IMR-90 (cell line): ENCODE data around the gene SGO2. TPM values are rescaled to one million over a fixed set of nuclear protein-coding genes. Genes with fewer than 3 reads are reported as not detected.

Experiments
- ATAC-seq: fragments of 200-7000 bp; cut with Tn5 transposase; 2 replicates; pipeline ENCODE4 v1.9.1; 2020; ENCODE audit warnings: low read depth, mild to moderate bottlenecking, moderate library complexity
- BruUV-seq: library from RNA; stranded (reverse); fragments of 400-500 nt; replicated peaks from 2 replicates; lab custom pipeline; 2021; lab: Mats Ljungman, UMichigan
- CTCF ChIA-PET: fragments of 300-600 bp; formaldehyde crosslinking; extraction: SDS; loops from one replicate; lab custom pipeline; 2021; ENCODE audit warnings: antibody characterized with exemption; lab: Yijun Ruan, JAX
- POLR2A ChIA-PET: fragments of 300-600 bp; sonication (Branson Sonifier 250); formaldehyde crosslinking; loops from one replicate; lab custom pipeline; 2022; ENCODE audit warnings: antibody characterized with exemption; ENCODE audit not compliant: unreplicated experiment; lab: Charles Lee
- DNase-seq: peaks from one replicate; pipeline ENCODE4 v3.0.0; 2013
- H2AFZ ChIP-seq: replicated peaks from 2 replicates; pipeline ENCODE3; 2013; ENCODE audit warnings: low read length, mild to moderate bottlenecking; ENCODE audit not compliant: poor library complexity
- H2AK5ac ChIP-seq: 2 replicates; pipeline ENCODE4 v1.6.1; 2013; ENCODE audit warnings: low read depth, low read length, inconsistent platforms
- H2AK9ac ChIP-seq: replicated peaks from 2 replicates; pipeline ENCODE3; 2013; ENCODE audit warnings: mild to moderate bottlenecking, low read depth, low read length, moderate library complexity; ENCODE audit not compliant: poor library complexity
- H2BK120ac ChIP-seq: 2 replicates; pipeline ENCODE4 v1.6.1; 2013; ENCODE audit warnings: low read depth, low read length, inconsistent platforms
- H2BK15ac ChIP-seq: 3 replicates; pipeline ENCODE4 v1.6.1; 2013; ENCODE audit warnings: low read depth, low read length, inconsistent platforms
- H2BK20ac ChIP-seq: 2 replicates; pipeline ENCODE4 v1.6.1; 2013; ENCODE audit warnings: low read depth, mild to moderate bottlenecking, inconsistent platforms, low read length, moderate library complexity
- H2BK5ac ChIP-seq: 2 replicates; pipeline ENCODE4 v1.6.1; 2013; ENCODE audit warnings: mild to moderate bottlenecking, low read depth, low read length, inconsistent platforms; ENCODE audit not compliant: poor library complexity, severe bottlenecking
- H3K14ac ChIP-seq: replicated peaks from 2 replicates; pipeline ENCODE4 v1.6.1; 2013; ENCODE audit warnings: low read depth, low read length, inconsistent platforms
- H3K18ac ChIP-seq: 2 replicates; pipeline ENCODE4 v1.6.1; 2013; ENCODE audit warnings: low read depth, low read length, control low read depth
- H3K23ac ChIP-seq: 2 replicates; pipeline ENCODE4 v1.6.1; 2013; ENCODE audit warnings: low read depth, low read length, inconsistent platforms
- H3K27ac ChIP-seq: 2 replicates; pipeline ENCODE4 v1.5.1; 2013; ENCODE audit warnings: mild to moderate bottlenecking, control low read depth, low read length; ENCODE audit not compliant: insufficient read depth
- H3K27me3 ChIP-seq: 2 replicates; pipeline ENCODE4 v1.6.1; 2013; ENCODE audit warnings: low read length; ENCODE audit not compliant: control insufficient read depth, insufficient read depth
- H3K36me3 ChIP-seq: 2 replicates; pipeline ENCODE4 v1.6.1; 2013; ENCODE audit warnings: low read length, mixed read lengths; ENCODE audit not compliant: control insufficient read depth, insufficient read depth
- H3K4ac ChIP-seq: 2 replicates; pipeline ENCODE4 v1.6.1; 2013; ENCODE audit warnings: low read depth, low read length, inconsistent platforms
- H3K4me1 ChIP-seq: 2 replicates; pipeline ENCODE4 v1.6.1; 2013; ENCODE audit warnings: low read length, mixed read lengths; ENCODE audit not compliant: control insufficient read depth, insufficient read depth
- H3K4me2 ChIP-seq: 2 replicates; pipeline ENCODE4 v1.6.1; 2013; ENCODE audit warnings: low read depth, mild to moderate bottlenecking, control low read depth, low read length, moderate library complexity
- H3K4me3 ChIP-seq: 2 replicates; pipeline ENCODE4 v1.5.1; 2013; ENCODE audit warnings: low read depth, mild to moderate bottlenecking, control low read depth, low read length, moderate library complexity; ENCODE audit not compliant: insufficient read depth
- H3K56ac ChIP-seq: 2 replicates; pipeline ENCODE4 v1.6.1; 2013; ENCODE audit warnings: low read length, inconsistent platforms; ENCODE audit not compliant: insufficient read depth; ENCODE audit errors: extremely low read depth
- H3K79me1 ChIP-seq, 2 experiments: 2 replicates each; pipeline ENCODE4 v1.6.1; 2013; ENCODE audit warnings: low read length in 2 of 2, inconsistent platforms in 1 of 2, low read depth in 1 of 2
- H3K9ac ChIP-seq: 2 replicates; pipeline ENCODE4 v1.6.1; 2013; ENCODE audit warnings: low read depth, low read length, control low read depth
- H3K9me1 ChIP-seq: 2 replicates; pipeline ENCODE4 v1.6.1; 2013; ENCODE audit warnings: low read length, inconsistent platforms; ENCODE audit not compliant: insufficient read depth
- H3K9me3 ChIP-seq: 2 replicates; pipeline ENCODE4 v1.6.1; 2013; ENCODE audit warnings: low read length; ENCODE audit not compliant: control insufficient read depth, insufficient read depth
- H4K20me1 ChIP-seq: 2 replicates; pipeline ENCODE4 v1.6.1; 2013; ENCODE audit warnings: low read length, inconsistent platforms; ENCODE audit not compliant: insufficient read depth
- H4K5ac ChIP-seq: 2 replicates; pipeline ENCODE4 v1.6.1; 2013; ENCODE audit warnings: mild to moderate bottlenecking, low read depth, low read length, control low read depth
- H4K8ac ChIP-seq, 2 experiments: 2 replicates each; pipeline ENCODE4 v1.6.1; 2013; ENCODE audit warnings: low read depth in 2 of 2, low read length in 2 of 2, control low read depth in 1 of 2, inconsistent platforms in 1 of 2
- H4K91ac ChIP-seq: 2 replicates; pipeline ENCODE4 v1.6.1; 2013; ENCODE audit warnings: low read depth, low read length, inconsistent platforms; ENCODE audit not compliant: insufficient read depth
- BHLHE40 ChIP-seq: fragments of 150-350 bp; IDR thresholded peaks from 2 replicates; pipeline ENCODE4 v1.6.1; 2016; ENCODE audit warnings: mild to moderate bottlenecking, low read depth, low read length
- CEBPB ChIP-seq: IDR thresholded peaks from 2 replicates; pipeline ENCODE4 v1.6.1; 2012; ENCODE audit warnings: low read depth, low read length, improper control_type of control experiment
- CHD1 ChIP-seq: IDR thresholded peaks from 2 replicates; pipeline ENCODE4 v1.6.1; 2012; ENCODE audit warnings: low read depth, low read length, improper control_type of control experiment
- CTCF ChIP-seq: conservative IDR thresholded peaks from 2 replicates; pipeline ENCODE4 v1.5.1; 2012; ENCODE audit warnings: mild to moderate bottlenecking, low read depth, low read length, improper control_type of control experiment
- ELK1 ChIP-seq: fragments of 150-350 bp; IDR thresholded peaks from 2 replicates; pipeline ENCODE4 v1.6.1; 2016; ENCODE audit warnings: low read depth, mild to moderate bottlenecking, low read length, moderate library complexity, borderline replicate concordance
- FOS ChIP-seq: fragments of 150-350 bp; IDR thresholded peaks from 2 replicates; pipeline ENCODE4 v1.6.1; 2016; ENCODE audit warnings: low read depth, low read length
- MAFK ChIP-seq: IDR thresholded peaks from 2 replicates; pipeline ENCODE4 v1.6.1; 2012; ENCODE audit warnings: low read depth, low read length, improper control_type of control experiment
- MXI1 ChIP-seq: IDR thresholded peaks from 2 replicates; pipeline ENCODE4 v1.6.1; 2012; ENCODE audit warnings: low read depth, mild to moderate bottlenecking, low read length, moderate library complexity, borderline replicate concordance
- NFE2L2 ChIP-seq: fragments of 150-350 bp; IDR thresholded peaks from 2 replicates; pipeline ENCODE4 v1.6.1; 2016; ENCODE audit warnings: low read depth, mild to moderate bottlenecking, low read length
- POLR2A ChIP-seq: IDR thresholded peaks from 2 replicates; pipeline ENCODE4 v1.6.1; 2012; ENCODE audit warnings: mild to moderate bottlenecking, low read depth, low read length
- RAD21 ChIP-seq: IDR thresholded peaks from 2 replicates; pipeline ENCODE4 v1.6.1; 2012; ENCODE audit warnings: low read length, improper control_type of control experiment
- RCOR1 ChIP-seq: IDR thresholded peaks from 2 replicates; pipeline ENCODE4 v1.6.1; 2012; ENCODE audit warnings: mild to moderate bottlenecking, low read length, improper control_type of control experiment; ENCODE audit not compliant: insufficient replicate concordance
- RFX5 ChIP-seq: IDR thresholded peaks from 2 replicates; pipeline ENCODE4 v1.8.0; 2012; ENCODE audit warnings: low read depth, mild to moderate bottlenecking, low read length, moderate library complexity
- SMC3 ChIP-seq: fragments of 150-350 bp; IDR thresholded peaks from 2 replicates; pipeline ENCODE4 v1.6.1; 2016; ENCODE audit warnings: low read depth, mild to moderate bottlenecking, antibody characterized with exemption, low read length, moderate library complexity
- WGBS, 2 experiments: methylation state at CpG; one replicate each; pipeline versions ENCODE4 v1.1.5 to v1.1.7; 2013; ENCODE audit warnings: missing lambda C conversion rate in 2 of 2; ENCODE audit not compliant: insufficient read length in 1 of 2; ENCODE audit errors: extremely low coverage in 2 of 2; 5-methylcytosine and 5-hydroxymethylcytosine counted together
- dilution Hi-C: fragments of 300-500 bp; cut with HindIII; formaldehyde crosslinking; loops from one replicate; pipeline ENCODE4 v1.14.3; 2018; ENCODE audit warnings: low sequenced_read_pairs; ENCODE audit not compliant: unreplicated experiment
- in situ Hi-C: fragments of 300-500 bp; cut with MboI; formaldehyde crosslinking; loops from 3 replicates; pipeline ENCODE4 v1.14.3; 2019; ENCODE audit warnings: low sequenced_read_pairs, inconsistent platforms, mixed read lengths
- intact Hi-C: fragments of 100-400 bp; cut with micrococcal nuclease; formaldehyde crosslinking; loops from 2 replicates; pipeline ENCODE4 v1.10.0; 2022
- polyA plus RNA-seq, 3 experiments: library from polyadenylated mRNA; depleted of rRNA; stranded (reverse); fragments of >200 nt; gene quantifications; 2 replicates each; pipeline ENCODE4 v1.2.3, GENCODE V29; 2012; ENCODE audit warnings: low replicate concordance in 1 of 3
- total RNA-seq: library from RNA; depleted of rRNA; stranded (reverse); fragments of >200 nt; gene quantifications from 2 replicates; pipeline ENCODE4 v1.2.3, GENCODE V29; 2012
- TF ChIP-seq, protein P1 (sequence below): fragments of 150-350 bp; IDR thresholded peaks from 2 replicates; pipeline ENCODE4 v1.6.1; 2017; ENCODE audit warnings: mild to moderate bottlenecking, antibody characterized with exemption, low read length, low read depth

The SGO2 gene
- total and polyA plus RNA-seq, 2 of the 4 experiments (the other 2 are of a cell fraction) = 5.4 to 6.3 TPM

GRCh38 chr2:200596774-200597570 is 71.0 kb downstream of the SGO2 start:
- ATAC-seq (no peak), DNase-seq (no peak)
- Histone ChIP-seq H3K56ac (no peak overlapping the region), H4K20me1 (no peaks in the 10 kb centered on the region), H2AK9ac (no peak overlapping the region), H2BK120ac (no peak overlapping the region), H3K9ac (no peak overlapping the region), H3K14ac (no peak overlapping the region), H2BK15ac (no peak overlapping the region), H4K91ac (no peak overlapping the region), H3K79me1 (no peaks in the 10 kb centered on the region), H4K8ac (no peak overlapping the region), H3K4ac (no peak overlapping the region), H3K9me1 (0 out of 2 replicates have a peak, but pooled peaks cover 3% of the 10 kb centered on the region), H3K27me3 (peaks cover 2% of the 10 kb centered on the region; the same call in 1 of the 2 replicates), H2BK20ac (no peak overlapping the region), H3K4me2 (no peak overlapping the region), H4K5ac (no peak overlapping the region), H3K4me3 (no peak overlapping the region), H3K18ac (no peak overlapping the region), H2AK5ac (no peak overlapping the region), H2BK5ac (no peak overlapping the region), H2AFZ (no peak overlapping the region), H3K23ac (no peak overlapping the region), H3K4me1 (peaks cover 6% of the 10 kb centered on the region), H3K9me3 (peaks cover 3% of the 10 kb centered on the region; the same call in 1 of the 2 replicates), H3K36me3 (no peaks in the 10 kb centered on the region), H3K27ac (no peak overlapping the region)
- intact Hi-C loops (no loop called here), in situ Hi-C loops (no loop called here), dilution Hi-C loops (no loop called here)
- no CpG with 5 or more reads among the region's 5 CpGs for WGBS, 2 experiments
- ChIA-PET POLR2A (no interaction called here), CTCF (no interaction called here)
- BruUV-seq = no TSS peak
- TF ChIP-seq RAD21 (no peak), RFX5 (no peak), FOS (no peak), SMC3 (no peak), NFE2L2 (no peak), CTCF (no peak), POLR2A (no peak), BHLHE40 (no peak), CHD1 (no peak), RCOR1 (no peak), CEBPB (no peak), MAFK (no peak), ELK1 (no peak), MXI1 (no peak)
- TF ChIP-seq, protein P1, sequence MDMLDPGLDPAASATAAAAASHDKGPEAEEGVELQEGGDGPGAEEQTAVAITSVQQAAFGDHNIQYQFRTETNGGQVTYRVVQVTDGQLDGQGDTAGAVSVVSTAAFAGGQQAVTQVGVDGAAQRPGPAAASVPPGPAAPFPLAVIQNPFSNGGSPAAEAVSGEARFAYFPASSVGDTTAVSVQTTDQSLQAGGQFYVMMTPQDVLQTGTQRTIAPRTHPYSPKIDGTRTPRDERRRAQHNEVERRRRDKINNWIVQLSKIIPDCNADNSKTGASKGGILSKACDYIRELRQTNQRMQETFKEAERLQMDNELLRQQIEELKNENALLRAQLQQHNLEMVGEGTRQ = no peak
